Keratinocyte (primary cell): ENCODE data around the gene CST6. TPM values are rescaled to one million over a fixed set of nuclear protein-coding genes. Genes with fewer than 3 reads are reported as not detected.
A peak's percentile ranks its signal among the peaks of the same experiment; 100 is the strongest.

Experiments used
- DNase-seq: peaks from one replicate; pipeline ENCODE4 v3.0.0-alpha.2; 2011; ENCODE audit warnings: low read depth, missing footprints, low spot score
- FAIRE-seq: peaks from 2 replicates; lab custom pipeline; 2011; peaks lifted over from hg19 to GRCh38; lab: Jason Lieb, UNC
- H2AFZ ChIP-seq: 2 replicates; pipeline ENCODE4 v1.6.0; 2012; ENCODE audit warnings: low read length, control low read depth, inconsistent platforms; ENCODE audit not compliant: control insufficient read depth
- H3K27ac ChIP-seq: 2 replicates; pipeline ENCODE4 v1.5.1; 2011; ENCODE audit warnings: low read length; ENCODE audit not compliant: control insufficient read depth, insufficient read depth
- H3K27me3 ChIP-seq: 3 replicates; pipeline ENCODE4 v1.6.0; 2011; ENCODE audit warnings: low read length; ENCODE audit not compliant: control insufficient read depth, insufficient read depth; ENCODE audit errors: extremely low read depth
- H3K36me3 ChIP-seq, 2 experiments: 2 replicates in 1 of 2; 3 replicates in 1 of 2; pipeline ENCODE4 v1.5.1; 2011; ENCODE audit warnings: low read length in 2 of 2, mild to moderate bottlenecking in 1 of 2; ENCODE audit not compliant: control insufficient read depth in 2 of 2, insufficient read depth in 2 of 2; ENCODE audit errors: extremely low read depth in 1 of 2
- H3K4me1 ChIP-seq: 3 replicates; pipeline ENCODE4 v1.5.1; 2011; ENCODE audit warnings: low read length; ENCODE audit not compliant: control insufficient read depth, insufficient read depth; ENCODE audit errors: extremely low read depth
- H3K4me2 ChIP-seq: 3 replicates; pipeline ENCODE4 v1.6.0; 2011; ENCODE audit warnings: low read depth, low read length; ENCODE audit not compliant: control insufficient read depth, insufficient read depth; ENCODE audit errors: extremely low read depth
- H3K4me3 ChIP-seq, 3 experiments: fragments of 200-600 bp in 1 of 3; sonication (generic) in 1 of 3; 2 replicates in 2 of 3; 3 replicates in 1 of 3; pipeline ENCODE4 v1.5.1; 2011 to 2016; ENCODE audit warnings: low read length in 3 of 3, mild to moderate bottlenecking in 3 of 3, control low read depth in 2 of 3, inconsistent platforms in 1 of 3, low read depth in 1 of 3, mixed read lengths in 1 of 3, mixed run types in 1 of 3, moderate library complexity in 1 of 3; ENCODE audit not compliant: control insufficient read depth in 2 of 3, insufficient read depth in 2 of 3; ENCODE audit errors: extremely low read depth in 1 of 3
- H3K79me2 ChIP-seq: 2 replicates; pipeline ENCODE4 v1.6.0; 2012; ENCODE audit warnings: low read length; ENCODE audit not compliant: control insufficient read depth, insufficient read depth
- H3K9ac ChIP-seq: 3 replicates; pipeline ENCODE4 v1.6.0; 2011; ENCODE audit warnings: low read length; ENCODE audit not compliant: control insufficient read depth, insufficient read depth; ENCODE audit errors: extremely low read depth
- H3K9me1 ChIP-seq: 3 replicates; pipeline ENCODE4 v1.6.0; 2011; ENCODE audit warnings: low read length; ENCODE audit not compliant: control insufficient read depth, insufficient read depth; ENCODE audit errors: extremely low read depth
- H3K9me3 ChIP-seq: 2 replicates; pipeline ENCODE4 v1.5.1; 2012; ENCODE audit warnings: low read depth, low read length; ENCODE audit not compliant: control insufficient read depth
- H4K20me1 ChIP-seq: 3 replicates; pipeline ENCODE4 v1.6.0; 2011; ENCODE audit warnings: low read length; ENCODE audit not compliant: control insufficient read depth, insufficient read depth; ENCODE audit errors: extremely low read depth
- CTCF ChIP-seq, 3 experiments: IDR thresholded peaks in 1 of 3; conservative IDR thresholded peaks in 1 of 3; optimal IDR thresholded peaks in 1 of 3; 2 replicates in 2 of 3; 3 replicates in 1 of 3; pipeline versions ENCODE3 to v1.5.1; 2011; ENCODE audit warnings: low read length in 3 of 3, mild to moderate bottlenecking in 3 of 3, moderate library complexity in 2 of 3, control low read depth in 1 of 3, inconsistent platforms in 1 of 3; ENCODE audit not compliant: insufficient read depth in 2 of 3; ENCODE audit errors: extremely low read depth in 1 of 3
- EZH2 ChIP-seq: IDR thresholded peaks from one replicate; pipeline ENCODE4 v1.6.1; 2012; ENCODE audit warnings: inconsistent platforms, mild to moderate bottlenecking, low read length, moderate library complexity
- dilution Hi-C: fragments of 300-500 bp; cut with MboI; formaldehyde crosslinking; loops from one replicate; pipeline ENCODE4 v1.7.0; 2020; ENCODE audit warnings: low sequenced_read_pairs; ENCODE audit not compliant: extremely low pct_ligation_motif_present
- polyA plus RNA-seq, 5 experiments: library from polyadenylated mRNA; depleted of rRNA in 3 of 5; stranded (reverse) in 3 of 5; stranded (forward) in 1 of 5; unstranded in 1 of 5; fragments of >200 nt; gene quantifications; 1 replicate in 1 of 5; 2 replicates in 3 of 5; 3 replicates in 1 of 5; pipeline versions ENCODE4 v1.2.1 to v1.2.3, GENCODE V29; 2011 to 2012; ENCODE audit warnings: missing spikeins in 2 of 5, low read depth in 1 of 5, low replicate concordance in 1 of 5

The CST6 gene
- polyA plus RNA-seq, 1 donor (not counting 4 experiments of a cell fraction or from before 2014, with no cell fraction given): 1.4 TPM

- Histone ChIP-seq H4K20me1 (peaks cover 4% of the 10 kb centered on the region), H3K4me2 (no peak overlapping the region), H3K79me2 (peaks cover 31% of the 10 kb centered on the region), H3K9ac (no peak overlapping the region), H3K9me1 (peaks cover 2% of the 10 kb centered on the region), H3K4me1 (peaks cover 5% of the 10 kb centered on the region), H3K27ac (no peak overlapping the region), H3K36me3 (peaks cover 27 to 31% of the 10 kb centered on the region in 2 experiments), H3K27me3 (no peaks in the 10 kb centered on the region), H3K4me3 (no peak overlapping the region), H3K9me3 (no peaks in the 10 kb centered on the region), H2AFZ (no peak overlapping the region)
- dilution Hi-C loops: no loop called here
- no peak for DNase-seq
- no peak for FAIRE-seq
- TF ChIP-seq EZH2 (no peak), CTCF (optimal IDR thresholded peaks at IDR 0.05 in 1 of 3, IDR thresholded peaks at IDR 0.05 in 1 of 3, conservative IDR thresholded peaks at IDR 0.05 in 1 of 3; ENCODE audit: extremely low read depth in 1 of 3, insufficient read depth in 2 of 3, low read length in 3 of 3) (no peak)
Observed at GRCh38 chr11:65997286-65997685, 14.5 kb upstream of the CST6 start.

- no peak for FAIRE-seq
- peaks cover 2% of the 10 kb centered on the region for H3K9me1 ChIP-seq
- peaks cover 30 to 33% of the 10 kb centered on the region in 2 experiments for H3K36me3 ChIP-seq
- dilution Hi-C loops: no loop called here
- H2AFZ ChIP-seq: peak within 1 kb of the TSS; percentile 97
- peak; percentile 86 for DNase-seq
- TF ChIP-seq EZH2 (no peak), CTCF (optimal IDR thresholded peaks at IDR 0.05 in 1 of 3, IDR thresholded peaks at IDR 0.05 in 1 of 3, conservative IDR thresholded peaks at IDR 0.05 in 1 of 3; ENCODE audit: extremely low read depth in 1 of 3, insufficient read depth in 2 of 3, low read length in 3 of 3) (no peak)
- peak within 1 kb of the TSS; percentile 91 for H3K27ac ChIP-seq
- H4K20me1 ChIP-seq: peaks cover 4% of the 10 kb centered on the region
- peaks cover 14% of the 10 kb centered on the region for H3K4me1 ChIP-seq
- peaks cover 47% of the 10 kb centered on the region for H3K79me2 ChIP-seq
- H3K27me3 ChIP-seq: no peaks in the 10 kb centered on the region
- peak within 1 kb of the TSS; percentile 92 to 100 (median 100) for H3K4me3 ChIP-seq
- H3K9ac ChIP-seq: peak within 1 kb of the TSS; percentile 96
- H3K9me3 ChIP-seq: no peaks in the 10 kb centered on the region
- peak within 1 kb of the TSS; percentile 90 for H3K4me2 ChIP-seq
Observed at GRCh38 chr11:66001942-66002647, 9.7 kb upstream of the CST6 start, which contains the start of the genes BANF1 and EIF1AD. TSS of gene BANF1 (plus strand) at chr11:66002503. CDS start at chr11:66003251, 748 bp downstream. TSS of gene EIF1AD (minus strand) at chr11:66002157. CDS start at chr11:66000389, 1,768 bp downstream.
